Panc1 (cell line): ENCODE measurements around the gene WDR72.

ENCODE experiments used
- CTCF ChIP-seq: fragments of 450-650 bp; IDR thresholded peaks from 2 replicates; pipeline ENCODE4 v1.5.1; 2017; ENCODE audit warnings: mild to moderate bottlenecking
- REST ChIP-seq, 2 experiments: IDR thresholded peaks; 2 replicates each; pipeline ENCODE4 v1.6.1; 2011 to 2012; ENCODE audit warnings: low read depth in 2 of 2, control low read depth in 1 of 2, low read length in 1 of 2, mild to moderate bottlenecking in 1 of 2, moderate library complexity in 1 of 2; ENCODE audit not compliant: insufficient read depth in 1 of 2

- TF ChIP-seq CTCF (peak; percentile 76), REST (IDR thresholded peaks at IDR 0.05; ENCODE audit: insufficient read depth in 1 of 2, low read depth in 2 of 2, low read length in 1 of 2) (no peak)
These were observed 48.7 kb upstream of the WDR72 start for GRCh38 chr15:53808058-53808706.
